Measurements from ENCODE around the gene ELFN1.

ELFN1 gene

GRCh38 chr7:1642291-1642731 is 27.8 kb upstream of the ELFN1 start:
- no peak for DNase-seq (ENCODE audit: low read depth)

- DNase-seq (ENCODE audit: low read depth): no peak
These were observed 26.6 kb upstream of the ELFN1 start for GRCh38 chr7:1643270-1644092.

- no peak for DNase-seq (ENCODE audit: low read depth)
These were observed 25.6 kb upstream of the ELFN1 start for GRCh38 chr7:1644341-1645070.

- DNase-seq (ENCODE audit: low read depth): no peak
These were observed 25.0 kb upstream of the ELFN1 start for GRCh38 chr7:1645071-1645409.

GRCh38 chr7:1645476-1645875 is 24.6 kb upstream of the ELFN1 start:
- no peak for DNase-seq (ENCODE audit: low read depth)

- DNase-seq (ENCODE audit: low read depth): no peak
These were observed 23.7 kb upstream of the ELFN1 start for GRCh38 chr7:1646391-1646790.

DNA sequence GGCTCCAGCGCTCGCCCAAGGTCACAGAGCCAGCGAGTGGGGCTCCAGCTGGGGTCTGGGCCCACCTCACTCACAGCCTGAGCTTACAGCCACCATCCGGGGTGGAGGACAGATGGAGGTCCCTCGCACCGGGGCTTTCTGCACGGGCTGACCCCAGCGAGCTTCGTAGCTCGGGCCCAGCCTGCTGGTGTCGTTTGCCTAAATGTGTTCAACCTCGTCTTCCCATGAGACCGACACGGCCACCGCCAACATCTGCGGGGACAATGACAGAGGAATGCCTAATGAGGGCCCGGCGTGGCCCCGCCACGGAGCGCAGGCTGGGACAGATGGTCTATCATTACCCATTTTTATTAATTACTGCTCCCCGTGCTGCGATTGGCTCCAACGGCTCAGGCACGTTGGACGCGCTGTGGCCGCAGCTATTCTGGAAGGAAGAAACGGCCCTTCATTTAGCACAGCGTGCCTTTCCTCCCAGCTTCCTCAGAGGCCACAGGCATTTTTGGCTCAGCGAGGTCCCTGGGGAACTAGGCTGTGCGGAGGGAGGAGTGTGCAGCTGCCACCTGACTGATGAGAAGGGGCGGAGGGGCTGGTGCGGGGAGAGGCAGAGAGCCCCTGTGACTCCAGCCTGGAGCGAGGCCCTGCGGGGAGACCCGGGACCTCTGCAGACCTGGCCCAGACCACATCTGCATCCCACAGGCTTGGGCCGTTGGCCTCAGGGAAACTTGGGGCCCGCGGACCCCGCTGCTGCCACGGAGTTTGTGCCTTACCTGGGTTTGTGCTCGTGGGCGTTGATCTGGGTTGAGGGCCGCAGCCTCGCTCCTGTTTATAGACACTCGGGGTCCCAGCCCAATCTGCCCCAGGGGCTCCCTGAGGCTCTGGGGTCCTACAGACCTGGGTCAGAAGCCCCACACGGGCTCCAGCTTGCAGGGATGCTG is 22.9 kb upstream of the ELFN1 start:
- DNase-seq (ENCODE audit: low read depth): no peak

DNA sequence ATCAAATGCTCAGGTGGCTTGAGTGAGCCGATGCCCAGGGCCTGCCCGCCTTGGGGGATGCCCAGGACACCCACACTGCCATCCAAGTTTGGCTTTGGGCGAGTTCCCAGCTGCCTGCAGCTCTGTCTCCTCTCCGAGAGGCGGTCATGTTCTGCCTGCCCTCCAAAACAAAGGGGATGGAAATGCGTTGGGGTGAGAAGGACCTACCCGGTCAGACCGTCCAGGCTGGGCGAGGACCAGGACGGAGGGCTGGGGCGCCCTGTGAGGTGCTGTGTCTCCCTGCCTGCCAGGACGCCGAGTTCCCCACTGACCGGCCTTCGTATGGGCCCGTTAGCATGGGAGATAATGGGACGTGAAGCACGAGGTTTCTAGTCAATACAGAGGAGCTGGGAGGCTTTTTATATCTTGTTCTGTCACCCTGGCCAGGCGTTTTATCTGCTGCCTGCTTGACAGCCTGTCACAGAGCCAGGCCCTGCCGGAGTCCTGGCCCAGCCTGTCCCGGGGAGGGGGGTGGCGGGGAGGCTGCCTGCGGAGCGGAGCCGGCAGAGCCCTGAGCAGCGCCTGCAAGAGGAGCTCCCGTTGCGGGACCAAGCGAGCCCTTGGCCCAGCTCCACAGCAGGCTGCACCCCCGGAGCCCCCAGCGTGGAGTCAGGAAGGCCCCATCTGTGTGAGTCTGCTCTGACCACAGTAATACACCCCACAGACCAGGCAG is 22.0 kb upstream of the ELFN1 start:
- no peak for DNase-seq (ENCODE audit: low read depth)

DNA sequence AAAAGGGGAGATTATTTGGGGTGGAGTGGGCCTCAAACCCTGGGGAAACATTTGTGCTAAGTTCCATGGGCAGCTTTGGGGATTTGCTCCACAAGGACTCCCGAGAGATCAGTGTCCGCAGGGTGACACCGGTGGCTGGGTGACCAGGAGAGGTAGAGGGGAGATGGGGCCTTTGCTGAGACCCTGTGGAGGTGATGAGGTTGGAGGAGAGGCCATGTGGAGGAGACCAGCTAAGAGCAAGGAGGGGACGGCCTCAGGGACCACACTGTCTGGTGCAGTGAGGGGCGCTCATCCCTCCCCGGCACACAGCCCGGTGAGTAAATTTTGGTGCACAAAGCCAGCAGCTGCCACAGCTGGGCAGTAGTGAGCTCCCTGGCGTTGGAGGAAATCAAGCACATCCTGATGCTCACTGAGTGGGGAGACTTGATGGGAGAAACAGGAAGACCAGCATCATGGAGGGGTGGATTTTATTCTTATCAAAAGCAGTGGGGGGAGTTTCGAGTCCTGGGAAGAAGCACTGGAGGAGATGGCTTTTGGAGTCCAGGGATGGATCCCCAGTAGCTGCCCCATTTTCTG is 20.2 kb upstream of the ELFN1 start:
- no peak for DNase-seq (ENCODE audit: low read depth)

DNA sequence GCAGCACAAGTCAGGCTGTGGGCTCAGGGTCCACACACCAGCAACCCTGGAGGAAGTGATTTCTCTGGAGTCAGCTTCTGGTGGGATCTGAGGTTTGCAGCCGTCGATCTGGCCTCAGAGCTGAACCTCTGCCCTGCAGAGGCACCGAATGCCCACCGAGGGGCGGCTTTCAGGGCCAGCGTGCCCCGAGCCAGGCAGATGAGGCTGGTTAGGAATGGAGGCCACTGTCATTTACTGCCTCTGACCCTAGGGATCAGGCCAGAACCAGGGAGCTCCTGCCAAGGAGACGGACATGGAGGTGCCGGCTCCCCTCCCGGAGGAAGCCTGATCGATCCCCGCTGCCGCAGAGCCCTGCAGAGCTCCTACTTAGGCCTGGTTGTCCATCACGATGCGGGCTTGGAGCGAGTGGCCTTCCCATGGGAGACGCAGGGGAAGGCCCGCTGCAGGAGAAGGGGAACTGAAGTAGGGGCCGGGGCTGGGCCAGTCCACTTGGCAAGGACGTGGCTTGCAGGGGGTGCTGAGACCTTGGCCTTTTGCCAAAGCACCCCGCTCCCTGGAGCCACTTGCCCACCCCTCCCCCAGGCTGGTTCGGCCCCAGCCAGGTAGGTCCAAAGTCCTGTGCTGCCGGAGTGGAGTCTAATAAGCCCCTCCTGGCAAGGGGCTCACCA is 19.6 kb upstream of the ELFN1 start:
- DNase-seq (ENCODE audit: low read depth): no peak

GRCh38 chr7:1651031-1651446 is 19.0 kb upstream of the ELFN1 start:
- DNase-seq (ENCODE audit: low read depth): no peak

- DNase-seq (ENCODE audit: low read depth): no peak
These were observed 18.2 kb upstream of the ELFN1 start for GRCh38 chr7:1651891-1652290.

GRCh38 chr7:1653500-1653899 is 16.6 kb upstream of the ELFN1 start:
- DNase-seq (ENCODE audit: low read depth): no peak

DNA sequence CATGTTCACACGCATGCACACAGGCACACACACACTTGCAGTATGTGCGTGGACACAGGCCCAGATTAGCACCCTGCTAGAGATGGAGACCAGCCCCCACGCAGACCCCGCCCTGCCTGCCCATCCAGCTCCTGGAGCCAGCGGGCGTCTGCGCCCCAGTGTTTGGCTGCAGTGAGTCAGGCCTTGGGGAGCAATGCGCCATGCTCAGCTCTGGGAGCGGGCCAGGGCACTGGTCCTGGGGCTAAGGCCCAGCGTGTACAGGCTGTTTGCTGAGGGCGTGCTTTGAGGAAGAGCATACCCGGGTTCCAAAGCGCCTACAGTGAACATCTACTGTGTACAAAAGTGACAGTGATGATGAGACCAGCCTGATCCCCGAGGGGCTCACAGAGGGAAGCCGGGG is 16.0 kb upstream of the ELFN1 start:
- DNase-seq (ENCODE audit: low read depth): no peak

GRCh38 chr7:1654738-1655475 is 15.2 kb upstream of the ELFN1 start:
- DNase-seq (ENCODE audit: low read depth): no peak

DNA sequence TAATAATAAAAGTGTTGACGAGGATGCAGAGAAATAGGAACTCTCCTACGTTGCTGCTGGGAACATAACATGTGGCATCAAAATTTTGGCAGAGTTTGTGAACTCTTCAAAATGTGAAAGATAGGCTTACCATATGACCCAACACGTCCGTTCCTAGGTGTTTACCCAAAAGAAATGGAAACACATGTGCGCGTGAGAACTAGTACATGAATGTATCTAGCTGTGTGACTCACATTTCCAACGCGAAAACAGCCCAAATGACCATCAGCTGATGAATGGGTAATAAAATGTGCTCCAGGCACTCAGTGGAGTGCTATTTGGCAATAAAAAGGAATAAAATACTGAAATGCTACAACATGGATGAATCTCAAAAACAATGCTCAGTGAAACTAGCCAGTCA is 10.4 kb upstream of the ELFN1 start:
- no peak for DNase-seq (ENCODE audit: low read depth)

DNA sequence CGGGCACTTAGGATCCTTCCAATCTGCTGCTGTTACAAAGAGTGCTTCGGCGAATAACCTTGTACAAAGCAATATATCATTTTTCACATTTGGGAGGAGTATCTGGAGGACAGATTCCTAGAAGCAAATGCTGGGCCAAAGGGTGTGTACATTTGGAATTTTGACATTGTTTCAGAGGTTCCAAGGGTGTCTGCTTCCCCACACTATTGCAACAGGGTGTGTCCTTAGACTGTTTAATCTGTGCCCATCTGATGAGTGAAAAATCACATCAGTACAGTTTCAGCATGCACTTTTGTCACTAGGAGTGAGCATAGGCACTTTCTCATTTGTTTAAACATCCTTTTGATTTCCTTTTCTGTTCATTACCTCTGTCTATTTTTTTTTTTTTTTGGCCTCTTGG is 8.6 kb upstream of the ELFN1 start:
- no peak for DNase-seq (ENCODE audit: low read depth)

DNA sequence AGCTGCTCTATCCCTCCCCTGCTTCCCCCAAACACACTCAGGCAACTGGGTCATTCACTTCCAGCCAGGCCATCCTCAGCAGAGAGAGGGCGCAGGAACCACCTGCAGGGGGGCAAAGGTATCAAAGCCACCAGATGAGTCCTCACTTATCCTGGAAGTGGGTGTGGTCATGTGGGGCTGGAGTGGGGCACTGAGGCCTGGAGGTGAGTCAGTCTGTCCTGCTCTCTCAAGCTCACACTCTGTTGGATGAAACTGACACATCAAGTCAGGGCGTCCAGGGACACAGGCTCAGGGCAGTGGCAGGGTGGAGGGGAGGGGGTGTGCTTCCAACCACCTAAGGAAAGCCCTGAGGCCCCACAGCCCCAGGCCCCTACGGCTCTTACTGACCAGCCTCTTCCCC is 8.0 kb upstream of the ELFN1 start:
- no peak for DNase-seq (ENCODE audit: low read depth)

- DNase-seq (ENCODE audit: low read depth): no peak
These were observed 7.3 kb upstream of the ELFN1 start for GRCh38 chr7:1662767-1663166.

GRCh38 chr7:1663223-1663622 is 6.9 kb upstream of the ELFN1 start:
- DNase-seq (ENCODE audit: low read depth): no peak
